GM12865 (cell line): ENCODE results near the gene FAM181A.

Experiments used
- DNase-seq: peaks from one replicate; pipeline ENCODE4 v3.0.0; 2010; ENCODE audit warnings: low read depth
- H3K4me3 ChIP-seq: 2 replicates; pipeline ENCODE4 v1.5.1; 2011; ENCODE audit warnings: mild to moderate bottlenecking, low read depth, low read length, control low read depth
- CTCF ChIP-seq: IDR thresholded peaks from 2 replicates; pipeline ENCODE4 v1.5.1; 2011; ENCODE audit warnings: low read length, control low read depth, low read depth, inconsistent platforms; ENCODE audit not compliant: insufficient read depth; ENCODE audit errors: missing control alignments

FAM181A gene

GRCh38 chr14:93895023-93895604, 32.0 kb upstream of the FAM181A start:
- no peak for TF ChIP-seq CTCF
- no peak for DNase-seq
- H3K4me3 ChIP-seq, result no peak overlapping the region

DNA sequence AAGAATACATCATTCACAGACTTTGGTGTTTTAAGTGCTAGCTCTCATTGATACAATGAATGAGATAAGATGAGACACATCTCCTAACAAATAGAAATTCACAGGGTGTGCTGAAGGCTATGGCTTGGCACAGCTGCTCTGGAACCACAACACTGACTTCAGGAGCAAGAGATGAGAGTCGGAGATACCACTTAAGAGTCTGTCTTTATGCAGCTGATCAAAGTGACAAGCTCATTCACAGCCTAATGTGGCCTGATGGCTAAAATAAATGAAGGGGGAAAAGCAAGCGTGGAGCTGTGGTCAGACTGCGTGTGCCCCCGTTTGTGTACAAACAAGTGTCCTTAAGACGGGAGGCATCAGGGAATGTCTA, 29.7 kb upstream of the FAM181A start:
- H3K4me3 ChIP-seq, result no peak overlapping the region
- DNase-seq, result no peak
- TF ChIP-seq CTCF, result no peak

- no peak for TF ChIP-seq CTCF
- no peak overlapping the region for H3K4me3 ChIP-seq
- no peak for DNase-seq
Measured at GRCh38 chr14:93898081-93898611, 29.0 kb upstream of the FAM181A start.

GRCh38 chr14:93898731-93899130, 28.4 kb upstream of the FAM181A start:
- no peak for TF ChIP-seq CTCF
- H3K4me3 ChIP-seq, result no peak overlapping the region
- no peak for DNase-seq

GRCh38 chr14:93901813-93902212, 25.3 kb upstream of the FAM181A start:
- H3K4me3 ChIP-seq, result no peak overlapping the region
- DNase-seq, result no peak
- no peak for TF ChIP-seq CTCF

GRCh38 chr14:93902619-93903307, 24.4 kb upstream of the FAM181A start:
- no peak for TF ChIP-seq CTCF
- no peak for DNase-seq
- H3K4me3 ChIP-seq, result no peak overlapping the region
